A549 (cell line): ENCODE data around the gene GCK.

Experiments
- CBX8 ChIP-seq: fragments of 200-600 bp; sonication (generic); IDR thresholded peaks from 2 replicates; pipeline ENCODE4 v1.6.1; 2016
- CEBPB ChIP-seq, 2 experiments: fragments of >200 bp in 1 of 2; sonication (Bioruptor Twin) in 1 of 2; formaldehyde crosslinking in 1 of 2; IDR thresholded peaks; 2 replicates each; pipeline ENCODE4 v1.6.1; 2012 to 2016
- CTCF ChIP-seq: fragments of >200 bp; sonication (Bioruptor Twin); formaldehyde crosslinking; IDR thresholded peaks from 3 replicates; pipeline ENCODE4 v1.5.1; 2016
- E2F6 ChIP-seq: IDR thresholded peaks from 2 replicates; pipeline ENCODE4 v1.6.1; 2012; ENCODE audit warnings: low read depth, borderline replicate concordance
- EP300 ChIP-seq, 2 experiments: fragments of >200 bp; sonication (Bioruptor Twin); formaldehyde crosslinking; IDR thresholded peaks; 2 replicates in 1 of 2; 3 replicates in 1 of 2; pipeline ENCODE4 v1.6.1; 2016 to 2017
- ESRRA ChIP-seq: fragments of 150-350 bp; IDR thresholded peaks from 2 replicates; pipeline ENCODE4 v1.6.1; 2014; ENCODE audit warnings: mild to moderate bottlenecking, low read length, borderline replicate concordance
- KDM5A ChIP-seq: fragments of 200-600 bp; sonication (generic); IDR thresholded peaks from 2 replicates; pipeline ENCODE4 v1.6.1; 2016; ENCODE audit warnings: antibody characterized with exemption, mild to moderate bottlenecking
- MYC ChIP-seq: IDR thresholded peaks from 2 replicates; pipeline ENCODE4 v1.6.1; 2012; ENCODE audit warnings: mild to moderate bottlenecking, inconsistent platforms, low read length, improper control_type of control experiment, borderline replicate concordance
- NPAS2 ChIP-seq: fragments of 250-450 bp; sonication (Bioruptor Pico); IDR thresholded peaks from 2 replicates; pipeline ENCODE4 v1.8.0; 2022; ENCODE audit warnings: mild to moderate bottlenecking, moderate library complexity, borderline replicate concordance
- POLR2A ChIP-seq: IDR thresholded peaks from 2 replicates; pipeline ENCODE4 v1.6.1; 2012; ENCODE audit warnings: mild to moderate bottlenecking, low read length
- REST ChIP-seq: fragments of 200-600 bp; sonication (generic); IDR thresholded peaks from 2 replicates; pipeline ENCODE4 v1.6.1; 2016; ENCODE audit warnings: antibody characterized with exemption, mild to moderate bottlenecking, moderate library complexity
- SMC3 ChIP-seq: fragments of >200 bp; sonication (Bioruptor Twin); formaldehyde crosslinking; IDR thresholded peaks from 3 replicates; pipeline ENCODE4 v1.6.1; 2018; ENCODE audit warnings: inconsistent platforms
- TP53 ChIP-seq: fragments of 250-450 bp; sonication (Bioruptor Pico); IDR thresholded peaks from 2 replicates; pipeline ENCODE4 v1.5.0; 2021; ENCODE audit warnings: mild to moderate bottlenecking, moderate library complexity
- ZSCAN20 ChIP-seq: fragments of 250-450 bp; sonication (Bioruptor Pico); IDR thresholded peaks from 2 replicates; pipeline ENCODE4 v1.8.0; 2022; ENCODE audit warnings: mild to moderate bottlenecking, moderate library complexity

GRCh38 chr7:44097064-44097932, 91.9 kb downstream of the GCK start:
- TF ChIP-seq NPAS2 (no peak), CEBPB (IDR thresholded peaks at IDR 0.05) (no peak), CTCF (no peak), E2F6 (no peak), POLR2A (no peak), REST (no peak), CBX8 (no peak), EP300 (IDR thresholded peaks at IDR 0.05) (no peak), ZSCAN20 (no peak), KDM5A (no peak), TP53 (CRISPR knock-in tag) (no peak), ESRRA (no peak), MYC (no peak), SMC3 (no peak)
